Mucosa of descending colon (tissue), 3 donors: ENCODE results near the gene PMEPA1. TPM values are rescaled to one million over a fixed set of nuclear protein-coding genes. Genes with fewer than 3 reads are reported as not detected.

Experiments
- ATAC-seq: fragments of 200-7000 bp; cut with Tn5 transposase; one replicate; pipeline ENCODE4 v1.9.1; 2020; ENCODE audit warnings: mild to moderate bottlenecking, moderate library complexity
- DNase-seq, 3 donors: peaks; one replicate each; pipeline ENCODE4 v3.0.0-alpha.2; 2020
- H3K36me3 ChIP-seq: fragments of 200-600 bp; one replicate; pipeline ENCODE4 v1.8.0; 2021; ENCODE audit warnings: low read depth, mild to moderate bottlenecking
- H3K4me1 ChIP-seq: fragments of 200-600 bp; one replicate; pipeline ENCODE4 v1.8.0; 2021; ENCODE audit warnings: low read depth, mild to moderate bottlenecking
- H3K4me3 ChIP-seq: fragments of 200-600 bp; one replicate; pipeline ENCODE4 v1.8.0; 2021; ENCODE audit warnings: mild to moderate bottlenecking
- H3K9me3 ChIP-seq: fragments of 200-600 bp; one replicate; pipeline ENCODE4 v1.8.0; 2021; ENCODE audit warnings: mild to moderate bottlenecking
- CTCF ChIP-seq: fragments of 200-600 bp; IDR thresholded peaks from one replicate; pipeline ENCODE4 v1.8.0; 2022; ENCODE audit warnings: antibody characterized with exemption, mild to moderate bottlenecking
- intact Hi-C, 2 donors: fragments of 100-400 bp; cut with DNase I in 1 of 2; cut with micrococcal nuclease in 1 of 2; formaldehyde crosslinking; loops; one replicate each; pipeline versions ENCODE4 v1.11.0 to v1.11.1; 2022; cut with DNase I, micrococcal nuclease
- total RNA-seq, 3 donors: library from RNA; stranded (reverse); fragmentation: NEBNext Ultra II Directional in 2 of 3; extraction: Animal tissue kit (Norgen Biotek cat#: 25700) in 2 of 3; gene quantifications; one replicate each; pipeline versions ENCODE4 v1.2.1 to v1.2.4, GENCODE V29; 2021 to 2023
- donor health status: DM: no; HTN: no; CAD: no; lungs with moderate emphysema.
- donor health status: DM: no; HTN: no; CAD: no.
- donor health status: DM: no; HTN: yes; CAD: no.

PMEPA1 gene
- total RNA-seq, 3 donors from 2014 or later, result 18.5 to 35.5 (median 23.5) TPM

GRCh38 chr20:57680934-57681914 is 28.6 kb downstream of the PMEPA1 start:
- intact Hi-C loops, result no loop called here
- H3K9me3 ChIP-seq, result no peaks in the 10 kb centered on the region
- TF ChIP-seq CTCF, result no peak
- peak; percentile 21 for ATAC-seq
- no peaks in the 10 kb centered on the region for H3K36me3 ChIP-seq
- DNase-seq, result no peak
- H3K4me3 ChIP-seq, result no peak overlapping the region
- H3K4me1 ChIP-seq, result peaks cover 14% of the 10 kb centered on the region

GRCh38 chr20:57680131-57680716 is 29.6 kb downstream of the PMEPA1 start:
- H3K36me3 ChIP-seq, result no peaks in the 10 kb centered on the region
- TF ChIP-seq CTCF, result no peak
- H3K4me1 ChIP-seq, result peaks cover 21% of the 10 kb centered on the region
- intact Hi-C loops, result no loop called here
- ATAC-seq, result no peak
- no peaks in the 10 kb centered on the region for H3K9me3 ChIP-seq
- no peak overlapping the region for H3K4me3 ChIP-seq
- peak in 1 of 3 donors; percentile 29 for DNase-seq

- DNase-seq (peak in 1 of 3 donors; percentile 25), ATAC-seq (peak; percentile 18)
- intact Hi-C loops, result no loop called here
- no peak for TF ChIP-seq CTCF
- Histone ChIP-seq H3K4me1 (peaks cover 21% of the 10 kb centered on the region), H3K4me3 (no peak overlapping the region), H3K36me3 (no peaks in the 10 kb centered on the region), H3K9me3 (no peaks in the 10 kb centered on the region)
These were observed 30.7 kb downstream of the PMEPA1 start for GRCh38 chr20:57679113-57679512.

- H3K36me3 ChIP-seq, result no peaks in the 10 kb centered on the region
- ATAC-seq, result no peak
- intact Hi-C loops, result no loop called here
- TF ChIP-seq CTCF, result no peak
- DNase-seq, result no peak
- no peak overlapping the region for H3K4me3 ChIP-seq
- H3K9me3 ChIP-seq, result no peaks in the 10 kb centered on the region
- H3K4me1 ChIP-seq, result peaks cover 21% of the 10 kb centered on the region
These were observed 31.5 kb downstream of the PMEPA1 start for GRCh38 chr20:57678340-57678739.

- intact Hi-C loops, result no loop called here
- Histone ChIP-seq H3K4me3 (no peak overlapping the region), H3K4me1 (peaks cover 21% of the 10 kb centered on the region), H3K36me3 (no peaks in the 10 kb centered on the region), H3K9me3 (no peaks in the 10 kb centered on the region)
- no peak for TF ChIP-seq CTCF
- no peak for DNase-seq
- ATAC-seq, result no peak
These were observed 32.2 kb downstream of the PMEPA1 start for GRCh38 chr20:57677584-57677982.
